Superior temporal gyrus (tissue), 1 donor: Measurements from ENCODE around the gene ZSWIM2.
A peak's percentile ranks its signal among the peaks of the same experiment; 100 is the strongest.
"Not testable (repeated sequence)": the region's sequence is repeated elsewhere in the genome, so short reads cannot be mapped to it uniquely, and the experiment has no call there.

Experiments
- DNase-seq: peaks from one replicate; pipeline ENCODE4 v3.0.0-alpha.2; 2016; ENCODE audit errors: extremely low spot score

Gene ZSWIM2, protein sequence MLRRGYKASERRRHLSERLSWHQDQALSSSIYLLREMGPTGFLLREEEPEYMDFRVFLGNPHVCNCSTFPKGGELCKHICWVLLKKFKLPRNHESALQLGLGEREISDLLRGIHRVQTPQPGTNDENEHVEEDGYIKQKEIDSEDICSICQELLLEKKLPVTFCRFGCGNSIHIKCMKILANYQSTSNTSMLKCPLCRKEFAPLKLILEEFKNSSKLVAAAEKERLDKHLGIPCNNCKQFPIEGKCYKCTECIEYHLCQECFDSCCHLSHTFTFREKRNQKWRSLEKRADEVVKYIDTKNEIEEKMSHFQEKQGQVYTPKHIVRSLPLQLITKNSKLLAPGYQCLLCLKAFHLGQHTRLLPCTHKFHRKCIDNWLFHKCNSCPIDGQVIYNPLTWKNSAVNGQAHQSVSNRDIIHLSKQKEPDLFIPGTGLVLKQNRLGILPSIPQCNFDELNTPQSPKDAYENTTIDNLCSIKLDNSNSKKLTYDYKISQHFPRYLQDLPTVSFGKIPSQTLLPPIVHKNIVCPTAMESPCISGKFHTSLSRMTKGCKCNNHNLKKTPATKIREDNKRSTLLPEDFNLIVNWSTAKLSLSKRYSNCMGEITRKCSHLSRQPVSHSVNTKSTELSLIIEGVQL

DNA sequence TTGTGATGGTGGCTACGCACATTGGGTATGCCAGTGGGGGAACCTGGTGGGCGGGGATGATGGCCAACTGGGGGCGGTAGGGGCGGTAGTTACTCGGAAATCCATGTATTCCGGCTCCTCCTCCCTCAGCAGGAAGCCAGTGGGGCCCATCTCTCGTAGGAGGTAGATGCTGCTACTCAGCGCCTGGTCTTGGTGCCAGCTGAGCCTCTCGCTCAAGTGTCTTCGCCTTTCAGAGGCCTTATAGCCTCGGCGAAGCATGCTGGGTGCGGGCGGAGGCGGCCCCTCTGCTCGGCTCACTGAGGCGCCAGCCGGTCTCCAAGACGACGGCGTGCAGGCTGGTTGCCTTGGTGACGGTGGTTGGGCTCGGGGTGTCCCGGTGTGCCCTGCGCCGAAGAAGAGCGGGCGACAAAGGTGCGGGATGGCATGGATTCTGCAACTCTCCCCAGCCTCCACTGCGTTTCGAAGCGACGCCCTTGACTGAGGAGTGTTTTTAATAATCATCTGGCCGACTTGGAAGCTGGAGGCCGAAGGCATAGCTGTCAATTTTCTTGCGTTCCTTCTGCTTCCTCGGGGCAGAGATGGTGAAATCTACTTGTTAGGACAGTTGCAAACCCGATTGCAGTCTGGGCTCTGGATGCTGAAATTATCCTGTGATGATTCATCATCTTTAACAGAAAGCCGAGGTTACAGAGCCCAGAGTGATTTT, at the start of gene ZSWIM2:
Gene ZSWIM2, minus strand, starts transcription at position 298 of the 706 bp plus-strand sequence. Its CDS starts 40 bp downstream, at position 258.
- peak; percentile 64 for DNase-seq

DNA sequence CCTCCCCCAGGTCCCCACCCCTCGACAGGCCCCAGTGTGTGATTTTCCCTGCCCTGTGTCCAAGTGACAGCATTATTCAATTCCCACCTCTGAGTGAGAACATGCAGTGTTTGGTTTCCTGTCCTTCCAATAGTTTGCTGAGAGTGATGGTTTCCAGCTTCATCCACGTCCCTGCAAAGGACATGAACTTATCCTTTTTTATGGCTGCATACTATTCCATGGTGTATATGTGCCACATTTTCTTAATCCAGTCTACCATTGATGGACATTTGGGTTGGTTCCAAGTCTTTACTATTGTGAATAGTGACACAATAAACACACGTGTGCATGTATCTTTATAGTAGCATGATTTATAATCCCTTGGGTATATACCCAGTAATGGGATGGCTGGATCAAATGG, 47.2 kb upstream of the ZSWIM2 start:
- not testable (repeated sequence) for DNase-seq

DNA sequence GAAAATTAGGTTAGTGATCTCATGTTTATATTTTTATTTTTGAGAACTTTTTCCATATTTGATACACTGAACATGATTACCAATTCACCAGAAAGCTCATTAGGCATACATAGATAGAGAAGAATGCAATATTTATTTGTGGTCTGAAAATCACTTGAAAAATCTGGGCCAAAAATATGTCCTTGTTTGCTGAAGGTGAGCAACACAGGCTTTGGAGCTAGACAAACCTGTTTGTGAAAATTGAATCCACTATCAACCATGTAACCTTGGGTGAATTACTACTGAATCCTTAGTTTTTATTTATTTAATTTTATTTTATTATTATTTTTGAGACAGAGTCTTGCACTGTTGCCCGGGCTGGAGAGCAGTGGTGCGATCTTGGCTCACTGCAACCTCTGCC, 46.5 kb upstream of the ZSWIM2 start:
- no peak for DNase-seq

DNA sequence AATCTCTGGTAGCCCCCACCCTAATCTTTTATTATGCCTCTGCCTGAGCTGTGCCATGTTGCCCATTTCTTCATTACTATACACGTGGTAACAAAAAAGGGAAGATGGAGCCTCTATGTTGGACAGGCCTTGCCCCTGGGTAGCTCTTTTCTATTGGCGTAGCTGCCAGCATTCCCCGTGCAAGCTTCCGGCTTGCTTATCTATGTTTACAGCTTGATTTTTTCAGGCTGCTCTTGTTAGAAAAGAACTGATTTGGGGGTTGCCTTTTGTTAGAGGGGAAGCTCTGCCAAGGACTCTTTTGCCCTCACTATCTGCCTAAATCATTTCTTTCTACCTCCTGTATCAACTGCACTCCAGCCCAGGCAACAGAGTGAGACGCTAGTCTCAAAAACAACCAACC, 45.5 kb upstream of the ZSWIM2 start:
- DNase-seq: no peak

DNA sequence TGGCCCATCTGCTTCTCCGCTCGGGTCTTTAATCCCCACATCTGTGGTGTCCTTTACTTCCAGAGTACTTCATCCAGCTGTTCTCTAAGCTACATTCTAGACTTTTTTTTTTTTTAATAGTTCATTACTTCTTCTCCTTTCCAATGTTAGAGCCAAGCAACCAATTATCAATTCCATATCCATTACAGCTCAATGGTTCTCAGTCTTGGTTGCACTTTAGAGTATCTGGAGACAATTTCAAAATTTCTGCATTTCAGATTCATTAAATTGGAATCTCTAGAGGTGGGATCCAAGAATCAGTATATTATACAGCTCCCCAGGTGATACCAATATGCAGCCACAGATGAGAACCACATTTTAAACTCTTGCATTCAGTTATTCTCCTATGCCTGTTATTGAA, 43.9 kb upstream of the ZSWIM2 start:
- DNase-seq: no peak

DNA sequence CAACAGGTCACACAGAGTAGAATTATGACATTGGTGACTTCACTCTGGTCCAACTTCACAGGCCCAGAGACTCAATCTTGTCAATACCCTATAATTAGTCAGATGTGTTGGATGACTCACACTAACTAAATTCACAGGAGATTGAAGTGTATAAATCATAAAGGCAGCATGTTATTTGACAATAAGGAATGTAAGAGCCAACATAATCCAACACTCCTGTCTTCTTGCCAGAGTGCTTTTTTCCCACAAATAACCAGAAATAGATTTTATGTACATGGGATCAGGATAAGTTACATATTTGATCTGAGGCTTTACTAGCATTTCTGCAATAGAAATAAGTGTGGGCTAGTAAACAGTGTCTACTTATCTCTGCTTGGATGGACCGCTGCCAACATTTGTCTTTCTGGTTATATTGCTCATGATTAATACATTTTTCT, 42.2 kb upstream of the ZSWIM2 start:
- DNase-seq: no peak

DNA sequence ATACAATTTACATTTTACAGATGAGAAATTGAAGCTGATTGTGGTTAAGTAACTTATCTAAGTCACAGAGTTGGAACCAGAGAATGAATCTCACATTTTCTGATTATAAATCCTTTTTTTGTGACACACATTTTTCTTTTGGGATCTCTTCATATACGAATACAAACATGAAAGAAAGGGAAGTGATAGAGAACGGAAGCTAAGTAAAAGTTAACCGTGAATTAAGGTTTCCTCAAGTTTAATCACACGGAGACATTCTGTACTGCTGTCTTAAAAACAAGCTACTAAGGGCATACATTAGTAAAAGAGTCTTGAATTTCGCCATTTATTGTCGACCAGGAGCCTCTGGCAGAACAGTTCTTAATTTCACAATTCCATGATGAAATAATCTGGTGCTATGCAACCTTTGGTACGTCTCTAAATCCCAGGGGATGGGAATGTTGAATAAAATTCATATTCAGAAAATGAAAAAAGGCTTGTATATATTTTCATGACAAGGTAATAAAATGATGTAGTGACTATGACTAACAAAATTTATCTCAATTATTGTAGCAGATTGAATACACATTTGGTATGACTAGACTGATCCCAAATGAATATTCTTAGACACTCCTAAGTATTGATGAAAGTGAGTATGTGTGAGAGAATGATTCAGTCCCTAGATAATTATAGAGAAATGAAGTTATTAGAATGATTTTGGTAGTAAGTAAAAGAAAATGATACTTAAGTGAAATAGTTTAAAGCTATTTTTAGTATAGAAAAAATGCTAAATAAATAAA, 40.3 kb upstream of the ZSWIM2 start:
- no peak for DNase-seq

DNA sequence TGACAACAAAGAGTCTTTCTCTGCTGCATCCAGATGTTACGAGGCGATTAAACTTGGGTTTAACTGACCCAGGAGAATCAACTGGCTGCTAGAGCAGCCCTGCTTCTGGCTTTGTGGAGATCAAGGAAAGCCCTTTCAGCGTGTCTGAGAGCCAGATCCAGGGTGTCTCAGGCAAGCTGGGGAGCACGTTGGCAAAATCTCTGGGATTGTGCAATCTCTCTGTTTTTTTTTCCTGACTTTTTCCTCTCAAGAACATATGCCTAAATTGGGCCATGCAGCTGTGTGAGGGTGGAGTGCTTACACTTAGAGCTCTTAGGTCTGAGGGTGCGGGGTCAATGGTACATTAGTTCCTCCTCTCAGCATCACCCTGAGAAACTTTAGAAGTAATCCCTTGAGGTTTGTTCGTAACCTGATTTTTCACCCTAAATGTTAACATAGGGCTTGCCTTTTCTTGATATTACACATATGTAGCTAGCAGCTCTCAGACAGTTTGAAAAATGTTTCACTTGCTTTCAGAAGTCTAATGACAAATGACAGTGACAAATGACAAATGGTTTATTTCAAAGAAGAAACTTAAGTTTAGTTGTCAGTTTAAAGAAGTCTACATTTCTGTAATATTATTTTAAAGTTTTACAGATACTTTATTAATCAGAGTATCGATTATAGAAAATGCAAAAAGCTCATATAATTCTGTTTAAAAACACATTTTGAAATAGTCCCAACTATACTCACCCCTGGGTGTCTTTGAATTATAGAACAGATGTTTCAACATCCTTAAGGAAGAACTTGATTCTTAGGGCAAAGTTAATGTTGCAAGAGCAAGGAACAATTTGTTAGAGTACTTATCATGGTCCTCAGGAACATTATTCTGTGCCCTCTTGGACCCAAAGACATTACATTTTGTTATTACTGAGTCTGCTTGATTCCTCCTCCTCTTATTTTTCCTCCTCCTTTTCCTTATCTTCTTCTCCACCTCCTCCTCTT, 38.4 kb upstream of the ZSWIM2 start:
- DNase-seq: no peak

DNA sequence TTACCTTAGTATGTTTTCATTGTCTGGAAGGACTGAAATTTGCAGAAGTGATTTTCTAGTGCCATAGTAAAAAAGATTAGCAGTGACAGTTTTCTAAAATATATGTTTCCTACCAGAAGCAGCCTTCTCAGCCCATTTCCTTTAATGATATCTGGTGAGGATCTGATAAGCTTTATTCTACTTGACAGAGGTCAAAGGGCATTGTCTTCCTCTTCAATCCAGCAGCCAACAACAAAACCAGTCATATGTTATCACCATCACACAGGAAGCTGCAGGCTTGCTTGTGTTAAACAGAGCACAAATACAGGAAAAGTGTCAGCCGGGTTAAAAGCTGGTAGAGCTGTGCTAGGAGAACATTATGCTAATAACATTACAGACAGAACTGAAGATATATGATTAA, 35.6 kb upstream of the ZSWIM2 start:
- DNase-seq: no peak

DNA sequence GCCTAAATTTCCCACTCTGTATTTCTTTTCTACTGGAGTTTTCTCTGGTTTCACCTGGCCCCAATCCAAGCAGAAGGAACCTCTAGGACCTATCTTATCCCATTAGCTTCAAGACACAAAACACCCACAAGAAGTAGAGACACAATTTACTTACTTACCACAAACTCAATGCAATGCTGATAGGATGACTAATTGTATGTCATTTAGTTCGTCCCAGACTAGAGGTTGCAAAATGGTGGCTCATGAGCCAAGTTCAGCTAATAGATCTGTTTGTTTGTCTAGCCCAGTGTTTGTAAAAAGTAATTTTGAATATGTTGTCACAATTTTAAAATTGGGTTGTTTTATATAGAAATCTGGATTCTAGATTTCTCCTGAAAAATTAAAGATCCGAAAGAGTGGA, 34.7 kb upstream of the ZSWIM2 start:
- no peak for DNase-seq

DNA sequence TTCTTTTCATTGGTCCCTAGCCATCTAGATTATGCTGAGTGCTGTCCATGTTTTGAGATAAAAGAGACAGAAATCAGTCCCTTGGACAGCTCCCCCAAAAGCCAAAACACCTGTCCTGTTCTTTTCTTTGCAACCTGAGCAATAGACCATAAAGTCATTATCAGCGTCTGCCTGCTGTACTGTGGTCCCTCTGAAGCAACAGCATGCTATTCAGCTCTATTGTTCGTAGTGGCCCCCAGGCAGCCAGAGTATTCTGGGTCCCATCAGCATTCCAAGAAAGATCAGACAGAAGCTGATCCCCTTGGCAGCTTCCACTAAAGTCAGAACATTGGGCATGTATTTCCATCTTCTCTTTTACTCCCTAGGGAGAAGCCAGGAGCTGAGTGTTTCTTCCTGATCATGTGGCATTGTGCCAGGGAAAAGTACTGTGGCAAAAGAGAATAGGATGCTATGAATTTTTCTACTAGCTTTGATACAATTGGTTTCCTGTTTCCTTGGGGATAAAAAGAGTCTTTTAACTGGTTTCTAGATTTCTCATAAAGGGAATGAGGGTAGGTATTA, 33.6 kb upstream of the ZSWIM2 start:
- no peak for DNase-seq

DNA sequence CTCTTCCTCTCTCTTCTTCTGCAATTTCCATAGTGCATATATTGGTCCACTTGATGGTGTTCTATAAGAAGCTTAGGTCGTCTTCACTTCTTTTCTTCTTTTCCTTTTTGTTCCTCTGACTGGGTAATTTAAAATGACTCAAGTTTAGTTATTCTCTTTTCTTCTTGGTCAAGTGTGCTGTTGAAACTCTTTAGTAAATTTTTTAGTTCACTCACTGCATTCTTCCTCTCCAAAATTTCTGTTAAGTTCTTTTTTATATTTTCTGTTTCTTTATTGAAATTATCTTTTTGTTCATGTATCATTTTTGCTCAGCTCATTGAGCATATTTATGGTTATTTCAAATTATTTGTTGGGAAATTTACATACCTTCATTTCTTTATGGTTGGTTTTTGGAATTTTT, 32.7 kb upstream of the ZSWIM2 start:
- DNase-seq: no peak

DNA sequence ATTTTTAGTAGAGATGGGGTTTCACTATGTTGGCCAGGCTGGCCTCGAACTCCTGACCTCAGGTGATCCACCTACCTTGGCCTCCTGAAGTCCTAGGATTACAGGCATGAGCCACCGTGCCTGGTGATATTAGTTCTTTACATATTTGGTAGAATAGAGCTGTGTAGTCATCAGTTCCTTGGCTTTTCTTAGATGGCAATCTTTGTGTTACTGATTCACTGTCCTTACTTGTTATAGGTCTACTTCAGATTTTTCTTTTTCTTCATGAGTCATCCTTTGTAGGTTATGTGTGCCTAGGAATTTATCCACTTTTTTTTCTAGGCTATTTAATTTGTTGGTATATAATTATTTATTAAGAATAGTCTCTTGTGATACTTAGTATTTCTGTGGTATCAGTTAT, 30.3 kb upstream of the ZSWIM2 start:
- no peak for DNase-seq

DNA sequence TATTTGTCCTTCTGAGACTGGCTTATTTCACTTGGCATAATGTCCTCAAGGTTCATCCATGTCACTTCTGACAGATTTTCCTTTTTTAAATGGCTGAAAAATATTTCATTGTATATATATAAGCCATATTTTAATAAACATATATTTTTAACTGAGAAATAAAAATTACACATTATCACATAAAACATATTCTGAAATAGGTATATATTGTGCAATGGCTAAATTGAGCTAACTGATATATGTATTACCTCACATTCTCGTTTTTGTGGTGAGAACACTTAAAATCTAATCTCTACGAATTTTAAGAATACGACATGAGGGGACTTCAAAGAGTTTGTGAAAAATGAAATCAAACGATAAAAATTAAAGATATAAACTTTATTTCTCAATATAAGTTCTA, 25.7 kb upstream of the ZSWIM2 start:
- DNase-seq: no peak

DNA sequence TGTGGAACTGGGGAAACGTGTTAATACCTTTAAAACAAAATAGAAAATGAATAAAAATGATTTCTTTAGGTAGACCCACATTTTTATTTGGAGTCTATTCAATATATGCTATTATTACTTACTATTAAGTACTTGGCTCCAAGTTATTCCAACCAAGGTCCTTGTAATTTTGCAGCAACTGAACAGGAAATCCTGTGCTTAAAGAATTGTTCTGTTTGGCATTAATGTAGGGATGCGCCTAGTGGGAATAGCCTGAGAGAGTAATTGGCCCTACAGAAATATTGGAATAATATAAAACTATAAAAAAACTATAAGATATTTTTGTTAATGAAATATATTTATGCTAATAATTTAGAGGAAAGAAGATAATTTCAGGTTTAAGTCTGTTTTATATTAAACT, 22.9 kb upstream of the ZSWIM2 start:
- DNase-seq: no peak

DNA sequence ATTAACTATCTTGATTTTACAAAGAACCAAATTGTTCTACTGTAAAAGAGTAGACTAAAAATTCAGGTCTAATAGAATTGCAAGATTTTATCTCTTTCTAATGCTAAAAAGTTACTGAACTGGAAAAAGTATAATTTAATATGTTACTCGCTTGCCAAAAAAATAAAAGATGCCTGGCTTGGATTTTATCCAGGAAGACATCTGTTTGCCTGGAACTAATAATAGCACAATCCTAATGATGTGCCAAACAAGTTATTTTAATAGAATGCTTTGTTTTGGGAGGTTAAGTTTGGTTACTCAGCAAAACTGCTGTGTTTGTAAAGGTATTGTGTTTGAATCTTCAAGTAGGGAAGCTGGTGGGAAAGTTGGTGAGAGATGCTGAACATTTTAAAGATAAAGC, 19.4 kb upstream of the ZSWIM2 start:
- DNase-seq: no peak

DNA sequence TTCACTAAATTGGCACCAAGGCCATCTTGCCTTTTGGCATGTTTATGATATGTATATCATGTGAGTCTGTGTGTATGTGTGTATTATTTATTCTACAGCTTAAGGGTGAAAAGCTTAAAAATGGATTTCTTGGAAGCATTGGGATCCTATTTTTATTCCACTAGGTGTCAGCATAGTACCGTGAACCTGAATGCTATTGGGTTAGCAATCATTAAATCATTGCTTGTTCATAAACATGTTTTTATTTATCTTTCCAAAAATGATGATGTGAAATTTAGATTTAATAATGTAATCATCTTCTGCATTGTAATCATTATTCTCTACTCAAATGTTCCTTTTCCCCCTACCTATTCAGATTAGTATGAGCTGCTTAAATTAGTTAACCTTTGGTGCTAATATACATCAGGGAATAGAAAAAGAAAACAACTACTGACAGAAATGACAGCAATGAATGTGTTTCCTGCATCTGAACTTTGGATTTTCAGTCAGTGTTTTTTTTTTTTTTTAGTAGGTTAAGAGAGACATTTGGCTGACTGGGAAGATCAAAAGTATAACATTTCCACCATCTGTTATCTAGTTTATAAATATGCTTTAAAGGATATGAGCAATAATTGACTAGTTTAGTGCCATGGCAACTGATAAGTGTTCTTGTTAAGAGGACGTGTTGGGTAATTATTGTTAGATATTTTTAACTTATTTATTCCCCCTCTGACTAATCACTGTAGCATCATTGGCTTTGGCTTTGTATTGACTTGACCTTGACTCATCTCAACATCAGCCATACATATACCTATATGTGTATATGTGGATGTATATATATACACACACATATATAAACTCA, 14.1 kb upstream of the ZSWIM2 start:
- DNase-seq: peak; percentile 78

DNA sequence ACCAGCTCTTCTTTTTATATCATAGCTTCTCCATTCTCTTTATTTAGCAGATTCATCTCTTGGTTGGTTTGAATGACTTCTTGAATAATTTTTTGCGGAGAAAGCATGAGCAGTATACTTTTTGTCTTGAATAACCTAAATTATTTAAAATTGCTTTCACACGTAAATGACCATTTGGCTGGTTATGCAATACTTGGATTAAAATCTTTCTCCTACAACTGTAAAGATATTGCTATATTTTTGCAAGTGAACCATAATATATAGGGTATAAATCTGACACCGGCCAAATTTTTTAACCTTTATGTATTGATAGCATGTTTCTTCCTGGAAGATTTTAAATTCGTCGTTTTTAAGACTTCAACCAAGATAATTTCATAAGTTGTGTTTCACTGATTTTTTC, 6.2 kb upstream of the ZSWIM2 start:
- no peak for DNase-seq

DNA sequence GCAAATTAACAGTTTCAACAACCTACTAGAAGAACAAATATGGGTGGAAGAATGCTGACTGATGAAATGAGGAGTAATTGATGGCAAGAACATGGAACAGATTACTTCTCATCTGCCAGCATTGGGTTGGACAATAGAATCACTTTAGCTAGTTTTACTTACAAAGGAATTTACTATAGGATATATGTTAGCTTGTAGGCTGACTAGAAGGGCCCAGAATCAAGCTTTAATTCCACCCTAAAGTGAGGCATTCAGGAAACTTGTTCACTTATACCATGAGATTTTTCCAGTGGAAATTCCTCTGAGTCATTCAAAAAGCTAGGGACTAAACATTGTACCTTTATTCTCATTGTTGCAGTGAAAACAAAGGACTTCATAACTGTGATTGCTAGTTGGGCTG, 5.0 kb upstream of the ZSWIM2 start:
- DNase-seq: no peak

DNA sequence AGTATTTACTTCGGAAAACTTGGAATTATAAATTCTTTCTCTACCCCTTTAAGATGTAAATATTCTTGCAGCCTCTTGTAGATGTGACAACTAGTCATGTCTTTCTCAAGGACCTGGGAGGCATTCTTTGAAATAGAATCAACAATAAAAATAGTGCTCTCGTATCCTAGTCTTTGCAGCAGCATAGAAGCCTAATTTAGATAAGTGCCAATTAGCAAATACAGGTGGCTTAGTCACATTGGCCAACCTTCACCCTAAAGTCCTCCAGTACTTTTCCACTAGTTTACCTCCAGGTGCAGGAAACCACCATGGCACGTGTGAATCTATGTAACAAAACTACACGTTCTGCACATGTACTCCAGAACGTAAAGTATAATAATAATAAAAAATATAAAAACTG, 3.5 kb upstream of the ZSWIM2 start:
- no peak for DNase-seq
